H4 (cell line): ENCODE results near the gene CCR5AS.
"Not testable (repeated sequence)": the region's sequence is repeated elsewhere in the genome, so short reads cannot be mapped to it uniquely, and the experiment has no call there.

Experiments used
- DNase-seq: peaks from one replicate; pipeline ENCODE4 v3.0.0-alpha.2; 2015; ENCODE audit warnings: low spot score

Gene CCR5AS

GRCh38 chr3:46406788-46407611 is at the start of gene CCR5AS, which contains the start of gene CCRL2:
Gene CCR5AS, minus strand, starts transcription at chr3:46407066.
Gene CCRL2, plus strand, starts transcription at chr3:46407259. Its CDS starts 821 bp downstream, at chr3:46408080.
- DNase-seq: peak; percentile 27

GRCh38 chr3:46456118-46456517 is 49.3 kb upstream of the CCR5AS start:
- no peak for DNase-seq

GRCh38 chr3:46455231-46456115 is 48.6 kb upstream of the CCR5AS start:
- DNase-seq: no peak

GRCh38 chr3:46454606-46455005 is 47.7 kb upstream of the CCR5AS start:
- DNase-seq: no peak

- DNase-seq: no peak
These were observed 47.3 kb upstream of the CCR5AS start for GRCh38 chr3:46454209-46454595.

GRCh38 chr3:46453526-46454208 is 46.8 kb upstream of the CCR5AS start:
- no peak for DNase-seq

GRCh38 chr3:46449755-46450552 is 43.1 kb upstream of the CCR5AS start:
- DNase-seq: no peak

- DNase-seq: no peak
These were observed 41.9 kb upstream of the CCR5AS start for GRCh38 chr3:46448721-46449120.

GRCh38 chr3:46447228-46447985 is 40.5 kb upstream of the CCR5AS start:
- no peak for DNase-seq

- DNase-seq: no peak
These were observed 36.0 kb upstream of the CCR5AS start for GRCh38 chr3:46442576-46443530.

GRCh38 chr3:46440531-46441294 is 33.8 kb upstream of the CCR5AS start:
- DNase-seq: no peak

- DNase-seq: no peak
These were observed 32.0 kb upstream of the CCR5AS start for GRCh38 chr3:46438831-46439230.

- no peak for DNase-seq
These were observed 28.3 kb upstream of the CCR5AS start for GRCh38 chr3:46435081-46435726.

- DNase-seq: no peak
These were observed 27.0 kb upstream of the CCR5AS start for GRCh38 chr3:46433841-46434240.

GRCh38 chr3:46433118-46433517 is 26.3 kb upstream of the CCR5AS start:
- not testable (repeated sequence) for DNase-seq

GRCh38 chr3:46431905-46432304 is 25.0 kb upstream of the CCR5AS start:
- DNase-seq: not testable (repeated sequence)

- DNase-seq: not testable (repeated sequence)
These were observed 24.0 kb upstream of the CCR5AS start for GRCh38 chr3:46430879-46431278.

- no peak for DNase-seq
These were observed 22.8 kb upstream of the CCR5AS start for GRCh38 chr3:46429671-46430070.
